ENCODE measurements around the gene RHOXF1. TPM values are rescaled to one million over a fixed set of nuclear protein-coding genes. Genes with fewer than 3 reads are reported as not detected.
A peak's percentile ranks its signal among the peaks of the same experiment; 100 is the strongest.
"Not testable (repeated sequence)": the region's sequence is repeated elsewhere in the genome, so short reads cannot be mapped to it uniquely, and the experiment has no call there.

Gene RHOXF1
- total RNA-seq, 2 donors from 2014 or later, result 0.37 to 0.46 TPM

GRCh38 chrX:120090208-120090607 lies 25.5 kb downstream of the RHOXF1 start:
- Mint-ChIP-seq H3K4me1 (no peaks in the 10 kb centered on the region), H3K4me3 (no peak overlapping the region), H3K36me3 (ENCODE audit: low read depth) (no peaks in the 10 kb centered on the region), H3K27ac (no peak overlapping the region), H3K9me3 (peaks cover 59% of the 10 kb centered on the region), H3K27me3 (ENCODE audit: insufficient read depth) (no peaks in the 10 kb centered on the region)
- H3K4me3 ChIP-seq (ENCODE audit: low read length), result no peak overlapping the region
- H3K27ac ChIP-seq (ENCODE audit: low read depth, low read length), result no peak overlapping the region
- no peaks in the 10 kb centered on the region for H3K27me3 ChIP-seq (ENCODE audit: control insufficient read depth, insufficient read depth, low read length, poor library complexity, severe bottlenecking)
- peak; percentile 59 for DNase-seq
- no peak overlapping the region for H3K9ac ChIP-seq (ENCODE audit: extremely low read depth, low read length, poor library complexity, severe bottlenecking)
- no peaks in the 10 kb centered on the region for H3K9me3 ChIP-seq (ENCODE audit: control insufficient read depth, low read length)
- no peaks in the 10 kb centered on the region for H3K4me1 ChIP-seq (ENCODE audit: control insufficient read depth, insufficient read depth, low read length)
- WGBS, 2 experiments (ENCODE audit: insufficient coverage in 1 of 2, insufficient read length in 1 of 2), result 33% methylated on average over 1 of the region's 2 CpGs; no CpG with 5 or more reads in 1 of the 2 experiments
- TF ChIP-seq CTCF (conservative IDR thresholded peaks at IDR 0.05), result peak; percentile 56
- no peaks in the 10 kb centered on the region for H3K36me3 ChIP-seq (ENCODE audit: control insufficient read depth, insufficient read depth, low read length)

GRCh38 chrX:120087289-120088017 lies 28.3 kb downstream of the RHOXF1 start:
- peak; percentile 42 for DNase-seq
- Mint-ChIP-seq H3K9me3 (peaks cover 39% of the 10 kb centered on the region), H3K4me1 (no peaks in the 10 kb centered on the region), H3K27ac (no peak overlapping the region), H3K36me3 (ENCODE audit: low read depth) (no peaks in the 10 kb centered on the region), H3K4me3 (no peak overlapping the region), H3K27me3 (ENCODE audit: insufficient read depth) (no peaks in the 10 kb centered on the region)
- no peaks in the 10 kb centered on the region for H3K27me3 ChIP-seq (ENCODE audit: control insufficient read depth, insufficient read depth, low read length, poor library complexity, severe bottlenecking)
- no peak overlapping the region for H3K4me3 ChIP-seq (ENCODE audit: low read length)
- no peaks in the 10 kb centered on the region for H3K9me3 ChIP-seq (ENCODE audit: control insufficient read depth, low read length)
- H3K4me1 ChIP-seq (ENCODE audit: control insufficient read depth, insufficient read depth, low read length), result no peaks in the 10 kb centered on the region
- H3K9ac ChIP-seq (ENCODE audit: extremely low read depth, low read length, poor library complexity, severe bottlenecking), result no peak overlapping the region
- TF ChIP-seq CTCF (conservative IDR thresholded peaks at IDR 0.05), result no peak
- H3K36me3 ChIP-seq (ENCODE audit: control insufficient read depth, insufficient read depth, low read length), result no peaks in the 10 kb centered on the region
- 94 to 96% methylated on average over 5 to 9 of the region's 10 CpGs for WGBS, 2 experiments (ENCODE audit: insufficient coverage in 1 of 2, insufficient read length in 1 of 2)
- H3K27ac ChIP-seq (ENCODE audit: low read depth, low read length), result no peak overlapping the region

GRCh38 chrX:120085553-120086185 lies 30.0 kb downstream of the RHOXF1 start:
- H3K36me3 Mint-ChIP-seq (ENCODE audit: low read depth); H3K4me3 Mint-ChIP-seq; H3K9me3 ChIP-seq (ENCODE audit: control insufficient read depth, low read length); H3K27ac ChIP-seq (ENCODE audit: low read depth, low read length); H3K36me3 ChIP-seq (ENCODE audit: control insufficient read depth, insufficient read depth, low read length); DNase-seq; H3K27ac Mint-ChIP-seq; H3K4me1 ChIP-seq (ENCODE audit: control insufficient read depth, insufficient read depth, low read length); H3K27me3 Mint-ChIP-seq (ENCODE audit: insufficient read depth); H3K4me1 Mint-ChIP-seq; H3K27me3 ChIP-seq (ENCODE audit: control insufficient read depth, insufficient read depth, low read length, poor library complexity, severe bottlenecking); H3K4me3 ChIP-seq (ENCODE audit: low read length); H3K9ac ChIP-seq (ENCODE audit: extremely low read depth, low read length, poor library complexity, severe bottlenecking): not testable (repeated sequence)
- no CpG with 5 or more reads among the region's 12 CpGs for WGBS, 2 experiments (ENCODE audit: insufficient coverage in 1 of 2, insufficient read length in 1 of 2)
- H3K9me3 Mint-ChIP-seq, result peaks cover 31% of the 10 kb centered on the region

- H3K27ac Mint-ChIP-seq; H3K27me3 Mint-ChIP-seq (ENCODE audit: insufficient read depth); H3K4me3 ChIP-seq (ENCODE audit: low read length); H3K4me1 ChIP-seq (ENCODE audit: control insufficient read depth, insufficient read depth, low read length); H3K9ac ChIP-seq (ENCODE audit: extremely low read depth, low read length, poor library complexity, severe bottlenecking); H3K9me3 Mint-ChIP-seq; H3K36me3 Mint-ChIP-seq (ENCODE audit: low read depth); H3K9me3 ChIP-seq (ENCODE audit: control insufficient read depth, low read length); DNase-seq; H3K27ac ChIP-seq (ENCODE audit: low read depth, low read length); H3K4me3 Mint-ChIP-seq; H3K4me1 Mint-ChIP-seq; H3K36me3 ChIP-seq (ENCODE audit: control insufficient read depth, insufficient read depth, low read length); H3K27me3 ChIP-seq (ENCODE audit: control insufficient read depth, insufficient read depth, low read length, poor library complexity, severe bottlenecking): not testable (repeated sequence)
- no CpG with 5 or more reads among the region's 15 CpGs for WGBS, 2 experiments (ENCODE audit: insufficient coverage in 1 of 2, insufficient read length in 1 of 2)
Measured at GRCh38 chrX:120077590-120077989, 38.1 kb downstream of the RHOXF1 start, which contains the start of gene RHOXF2B. TSS of gene RHOXF2B (minus strand) at chrX:120077690. CDS start at chrX:120077552, 138 bp downstream.
